GM18526 (cell line): ENCODE data around the gene GPAT3.

ENCODE experiments used
- POLR2A ChIP-seq: IDR thresholded peaks from 3 replicates; pipeline ENCODE4 v1.6.1; 2011; ENCODE audit not compliant: insufficient read length; ENCODE audit errors: extremely low read depth

GPAT3 gene

GRCh38 chr4:83582289-83582785 lies 46.4 kb downstream of the GPAT3 start:
- TF ChIP-seq POLR2A: no peak

GRCh38 chr4:83585982-83586508 lies 50.1 kb downstream of the GPAT3 start:
- TF ChIP-seq POLR2A: no peak

- TF ChIP-seq POLR2A: no peak
Measured at GRCh38 chr4:83589279-83589678, 53.4 kb downstream of the GPAT3 start.

GRCh38 chr4:83591056-83591455 lies 55.1 kb downstream of the GPAT3 start:
- no peak for TF ChIP-seq POLR2A

- no peak for TF ChIP-seq POLR2A
Measured at GRCh38 chr4:83591730-83592129, 55.8 kb downstream of the GPAT3 start.

- TF ChIP-seq POLR2A: no peak
Measured at GRCh38 chr4:83599183-83599582, 63.3 kb downstream of the GPAT3 start.

GRCh38 chr4:83603129-83603528 lies 67.2 kb downstream of the GPAT3 start:
- TF ChIP-seq POLR2A: no peak

- no peak for TF ChIP-seq POLR2A
Measured at GRCh38 chr4:83604321-83604720, 68.4 kb downstream of the GPAT3 start.

GRCh38 chr4:83605210-83605609 lies 69.3 kb downstream of the GPAT3 start:
- no peak for TF ChIP-seq POLR2A

- TF ChIP-seq POLR2A: no peak
Measured at GRCh38 chr4:83605744-83606172, 69.8 kb downstream of the GPAT3 start.

GRCh38 chr4:83606460-83606859 lies 70.6 kb downstream of the GPAT3 start:
- no peak for TF ChIP-seq POLR2A

GRCh38 chr4:83606898-83607297 lies 71.0 kb downstream of the GPAT3 start:
- TF ChIP-seq POLR2A: no peak

- no peak for TF ChIP-seq POLR2A
Measured at GRCh38 chr4:83609365-83609764, 73.5 kb downstream of the GPAT3 start.

GRCh38 chr4:83610729-83611128 lies 74.8 kb downstream of the GPAT3 start:
- TF ChIP-seq POLR2A: no peak

- no peak for TF ChIP-seq POLR2A
Measured at GRCh38 chr4:83613023-83613422, 77.1 kb downstream of the GPAT3 start.

- no peak for TF ChIP-seq POLR2A
Measured at GRCh38 chr4:83613994-83614393, 78.1 kb downstream of the GPAT3 start.

GRCh38 chr4:83616252-83616651 lies 80.3 kb downstream of the GPAT3 start:
- no peak for TF ChIP-seq POLR2A
